ENCODE results near the gene ALLC.

- no peak for TF ChIP-seq SPI1 (IDR thresholded peaks at IDR 0.05; ENCODE audit: borderline replicate concordance, insufficient read depth, low read depth, low read length)
- no peak for TF ChIP-seq PML (IDR thresholded peaks at IDR 0.05; ENCODE audit: low read length)
- no peak for TF ChIP-seq POLR2A (IDR thresholded peaks at IDR 0.05; ENCODE audit: low read depth, low read length)
- TF ChIP-seq SMAD5 (IDR thresholded peaks at IDR 0.05; ENCODE audit: low read depth), result no peak
- TF ChIP-seq, protein P1, sequence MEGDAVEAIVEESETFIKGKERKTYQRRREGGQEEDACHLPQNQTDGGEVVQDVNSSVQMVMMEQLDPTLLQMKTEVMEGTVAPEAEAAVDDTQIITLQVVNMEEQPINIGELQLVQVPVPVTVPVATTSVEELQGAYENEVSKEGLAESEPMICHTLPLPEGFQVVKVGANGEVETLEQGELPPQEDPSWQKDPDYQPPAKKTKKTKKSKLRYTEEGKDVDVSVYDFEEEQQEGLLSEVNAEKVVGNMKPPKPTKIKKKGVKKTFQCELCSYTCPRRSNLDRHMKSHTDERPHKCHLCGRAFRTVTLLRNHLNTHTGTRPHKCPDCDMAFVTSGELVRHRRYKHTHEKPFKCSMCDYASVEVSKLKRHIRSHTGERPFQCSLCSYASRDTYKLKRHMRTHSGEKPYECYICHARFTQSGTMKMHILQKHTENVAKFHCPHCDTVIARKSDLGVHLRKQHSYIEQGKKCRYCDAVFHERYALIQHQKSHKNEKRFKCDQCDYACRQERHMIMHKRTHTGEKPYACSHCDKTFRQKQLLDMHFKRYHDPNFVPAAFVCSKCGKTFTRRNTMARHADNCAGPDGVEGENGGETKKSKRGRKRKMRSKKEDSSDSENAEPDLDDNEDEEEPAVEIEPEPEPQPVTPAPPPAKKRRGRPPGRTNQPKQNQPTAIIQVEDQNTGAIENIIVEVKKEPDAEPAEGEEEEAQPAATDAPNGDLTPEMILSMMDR (IDR thresholded peaks at IDR 0.05 in 2 of 3, conservative IDR thresholded peaks at IDR 0.05 in 1 of 3; ENCODE audit: control insufficient read depth in 2 of 3, extremely low read depth in 1 of 3, insufficient read depth in 1 of 3, low read depth in 3 of 3, low read length in 3 of 3), result no peak
- TF ChIP-seq RB1 (IDR thresholded peaks at IDR 0.05; ENCODE audit: borderline replicate concordance), result no peak
- TF ChIP-seq, protein P2, sequence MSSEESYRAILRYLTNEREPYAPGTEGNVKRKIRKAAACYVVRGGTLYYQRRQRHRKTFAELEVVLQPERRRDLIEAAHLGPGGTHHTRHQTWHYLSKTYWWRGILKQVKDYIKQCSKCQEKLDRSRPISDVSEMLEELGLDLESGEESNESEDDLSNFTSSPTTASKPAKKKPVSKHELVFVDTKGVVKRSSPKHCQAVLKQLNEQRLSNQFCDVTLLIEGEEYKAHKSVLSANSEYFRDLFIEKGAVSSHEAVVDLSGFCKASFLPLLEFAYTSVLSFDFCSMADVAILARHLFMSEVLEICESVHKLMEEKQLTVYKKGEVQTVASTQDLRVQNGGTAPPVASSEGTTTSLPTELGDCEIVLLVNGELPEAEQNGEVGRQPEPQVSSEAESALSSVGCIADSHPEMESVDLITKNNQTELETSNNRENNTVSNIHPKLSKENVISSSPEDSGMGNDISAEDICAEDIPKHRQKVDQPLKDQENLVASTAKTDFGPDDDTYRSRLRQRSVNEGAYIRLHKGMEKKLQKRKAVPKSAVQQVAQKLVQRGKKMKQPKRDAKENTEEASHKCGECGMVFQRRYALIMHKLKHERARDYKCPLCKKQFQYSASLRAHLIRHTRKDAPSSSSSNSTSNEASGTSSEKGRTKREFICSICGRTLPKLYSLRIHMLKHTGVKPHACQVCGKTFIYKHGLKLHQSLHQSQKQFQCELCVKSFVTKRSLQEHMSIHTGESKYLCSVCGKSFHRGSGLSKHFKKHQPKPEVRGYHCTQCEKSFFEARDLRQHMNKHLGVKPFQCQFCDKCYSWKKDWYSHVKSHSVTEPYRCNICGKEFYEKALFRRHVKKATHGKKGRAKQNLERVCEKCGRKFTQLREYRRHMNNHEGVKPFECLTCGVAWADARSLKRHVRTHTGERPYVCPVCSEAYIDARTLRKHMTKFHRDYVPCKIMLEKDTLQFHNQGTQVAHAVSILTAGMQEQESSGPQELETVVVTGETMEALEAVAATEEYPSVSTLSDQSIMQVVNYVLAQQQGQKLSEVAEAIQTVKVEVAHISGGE (CRISPR knock-in tag; IDR thresholded peaks at IDR 0.05), result no peak
- TF ChIP-seq FOXM1 (IDR thresholded peaks at IDR 0.05; ENCODE audit: low read depth, low read length), result no peak
- TF ChIP-seq MAX (IDR thresholded peaks at IDR 0.05; ENCODE audit: low read depth, low read length), result no peak
- no peak for TF ChIP-seq IKZF1 (conservative IDR thresholded peaks at IDR 0.05)
- no peak for TF ChIP-seq CEBPZ (IDR thresholded peaks at IDR 0.05; ENCODE audit: low read depth, low read length)
- TF ChIP-seq DPF2 (IDR thresholded peaks at IDR 0.05), result no peak
Measured at GRCh38 chr2:3751251-3751650, 93.3 kb downstream of the ALLC start.

All from GM12878 (cell line).